Bone marrow (tissue), 2 donors: ENCODE results near the gene STXBP2.

ENCODE experiments used
- DNase-seq, 2 donors: peaks; one replicate each; lab custom pipeline; 2025; lab: John Stamatoyannopoulos, UW

The STXBP2 gene

DNA sequence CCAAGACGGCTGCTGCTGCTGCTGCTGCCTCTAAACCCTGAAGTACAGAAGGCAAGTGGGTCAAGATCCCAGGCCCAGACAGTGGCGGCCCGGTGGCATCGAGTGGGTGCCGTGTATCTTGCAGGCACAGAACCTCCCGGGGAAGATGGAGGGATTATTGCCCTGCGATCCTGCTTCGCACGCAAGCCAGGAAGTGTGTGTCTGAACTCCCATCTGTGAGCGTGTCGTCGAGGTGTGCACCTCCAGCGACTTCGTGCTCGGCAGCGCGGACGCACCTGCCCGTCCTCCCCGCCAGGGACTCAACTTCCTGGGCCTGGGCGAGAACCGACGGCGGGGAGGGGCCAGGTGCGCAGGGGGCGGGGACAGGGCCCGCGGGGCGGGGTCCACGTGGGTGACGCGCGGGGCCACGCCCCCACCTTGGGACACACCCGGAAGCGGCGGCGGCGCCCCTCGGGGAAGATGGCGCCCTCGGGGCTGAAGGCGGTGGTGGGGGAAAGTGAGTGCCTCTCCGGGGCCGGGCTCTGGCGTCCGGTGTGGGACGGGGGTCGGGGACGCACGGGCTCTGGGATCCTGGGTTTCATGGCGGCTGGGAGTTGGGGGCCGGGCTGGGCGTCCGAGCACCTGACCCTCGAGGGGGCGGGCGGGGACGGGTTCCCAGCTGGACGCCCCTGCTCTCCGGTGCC, at the start of gene STXBP2:
TSS of gene STXBP2 (plus strand) at position 420 of the 683 bp plus-strand sequence. CDS start at position 460, 40 bp downstream.
- peak in 1 of 2 donors; percentile 67 for DNase-seq

DNA sequence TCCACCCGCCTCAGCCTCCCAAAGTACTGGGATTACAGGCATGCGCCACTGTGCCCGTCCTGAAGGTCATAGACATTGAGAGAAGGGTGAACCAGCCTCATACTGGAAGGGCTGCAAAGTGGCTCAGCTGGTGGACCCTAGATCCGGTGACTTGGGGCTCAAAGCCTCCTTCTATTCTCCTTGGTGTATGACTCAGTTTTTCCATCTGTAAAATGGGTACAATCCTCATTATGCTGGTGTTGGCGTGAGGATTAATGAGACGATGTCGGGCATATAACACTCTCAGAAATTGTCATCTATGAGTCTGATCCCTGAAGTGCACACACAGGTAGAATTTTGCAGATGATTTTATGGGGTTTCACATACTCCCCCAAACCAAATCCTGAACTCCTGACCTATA, 47.1 kb upstream of the STXBP2 start:
- DNase-seq = no peak

DNA sequence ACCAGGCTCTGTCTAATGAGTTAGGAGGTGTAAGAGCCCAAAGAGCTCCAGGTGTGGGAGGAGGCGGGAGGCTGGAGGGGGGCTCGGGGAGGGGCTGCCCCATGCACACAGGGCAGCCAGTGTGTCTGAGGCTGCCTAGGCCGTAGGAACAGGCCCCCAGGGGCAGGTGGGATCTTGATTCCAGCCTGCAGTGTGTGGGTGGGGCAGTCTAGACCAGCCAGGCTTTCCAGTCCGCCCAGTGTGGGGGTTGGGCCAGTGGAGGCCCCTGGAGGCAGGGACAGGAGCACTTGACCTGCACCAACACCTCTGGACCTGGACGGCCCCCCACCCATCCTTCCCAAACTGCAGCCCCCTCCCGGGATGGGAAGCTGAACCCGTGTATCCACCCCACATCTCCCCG, 46.7 kb upstream of the STXBP2 start:
- no peak for DNase-seq

GRCh38 chr19:7595466-7596133, 41.3 kb upstream of the STXBP2 start, which contains the start of gene CAMSAP3:
TSS of gene CAMSAP3 (plus strand) at chr19:7595863. CDS start at chr19:7596003, 140 bp downstream.
- DNase-seq = no peak

GRCh38 chr19:7596211-7596937, 40.5 kb upstream of the STXBP2 start:
- DNase-seq = no peak

DNA sequence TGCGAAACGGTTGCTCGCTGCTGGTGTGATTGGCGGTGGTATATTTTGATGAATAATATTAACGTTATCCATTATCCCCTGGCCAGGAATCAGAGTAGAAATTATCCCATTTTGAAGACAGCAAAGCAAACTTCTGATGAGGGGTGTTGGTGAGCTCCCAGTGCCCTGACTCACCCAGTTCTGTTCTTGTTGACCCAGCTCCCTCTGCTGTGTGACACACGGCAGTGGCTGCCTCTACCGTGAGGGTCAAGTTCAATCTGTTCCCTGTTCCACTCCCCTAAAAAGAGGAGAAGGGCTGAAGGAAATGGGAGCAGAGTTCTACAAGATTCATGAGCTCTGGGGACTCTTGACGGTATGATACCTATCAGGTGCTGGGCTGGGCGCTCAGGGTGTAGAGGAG, 39.2 kb upstream of the STXBP2 start:
- DNase-seq = no peak

DNA sequence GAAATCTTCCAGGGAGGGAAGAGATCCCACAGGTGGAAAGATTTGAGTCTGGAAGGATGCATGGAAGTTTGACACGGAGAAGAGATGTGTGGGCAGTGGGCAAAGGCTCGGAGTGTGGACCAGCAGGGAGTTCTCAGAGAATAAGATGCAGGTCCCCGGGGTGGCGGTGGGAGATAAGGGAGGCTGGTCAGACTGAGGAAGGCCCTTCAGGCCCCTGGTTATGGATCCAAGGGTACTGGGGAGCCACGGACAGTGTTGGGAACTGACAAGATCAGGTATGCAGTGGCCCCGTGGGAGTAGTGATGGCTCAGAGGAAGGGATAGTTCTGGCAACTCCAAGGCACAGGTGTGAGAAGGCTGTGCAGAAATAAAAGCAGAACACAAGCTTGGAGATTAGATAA, 38.7 kb upstream of the STXBP2 start:
- no peak for DNase-seq

DNA sequence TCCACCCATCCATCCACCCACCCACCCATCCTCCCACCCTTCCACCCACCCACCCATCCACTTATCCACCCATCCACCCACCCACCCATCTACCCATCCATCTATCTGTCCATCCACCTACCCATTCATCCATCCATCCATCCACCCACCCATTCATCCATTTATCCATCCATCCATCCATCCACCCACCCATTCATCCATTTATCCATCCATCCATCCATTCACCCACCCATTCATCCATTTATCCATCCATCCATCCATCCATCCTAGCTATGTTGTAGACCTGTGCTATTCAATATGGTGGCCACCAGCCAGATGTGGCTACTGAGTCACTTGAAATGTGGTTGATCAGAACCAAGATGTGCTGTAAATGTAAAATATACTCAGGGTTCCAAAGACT, 36.2 kb upstream of the STXBP2 start:
- no peak for DNase-seq

DNA sequence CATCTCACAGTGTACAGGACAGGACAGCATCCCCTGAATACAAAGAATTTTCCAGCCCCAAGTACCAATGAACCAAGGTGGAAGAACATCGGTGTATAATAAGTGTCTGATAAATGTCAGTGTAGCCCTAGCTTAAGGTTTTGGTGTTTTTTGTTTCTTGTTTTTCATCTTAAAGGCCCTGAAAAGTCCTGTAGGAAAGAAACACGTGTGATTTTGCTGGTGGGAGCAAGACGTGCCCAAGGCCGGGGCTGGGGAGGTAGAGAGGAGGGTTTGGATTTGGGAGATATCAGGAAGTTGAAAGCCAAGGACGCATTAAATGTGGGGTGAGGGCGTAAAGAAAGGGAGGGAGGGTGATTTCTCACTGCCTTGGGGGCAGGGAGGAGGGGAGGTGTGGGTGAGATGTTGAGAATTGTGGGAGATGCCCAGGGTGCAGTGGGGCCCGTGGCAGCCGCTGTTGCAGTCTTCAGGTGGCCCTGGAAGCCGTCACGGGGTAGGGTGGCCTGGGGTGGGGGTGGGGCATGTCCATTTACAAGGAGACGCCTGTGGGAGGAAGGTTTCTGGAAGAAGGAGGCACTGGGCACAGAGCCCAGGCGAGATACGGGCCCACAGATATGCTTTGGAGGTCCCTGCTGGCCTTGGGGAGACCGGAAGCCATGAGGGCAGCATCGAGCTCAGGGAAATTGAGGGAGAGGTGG, 34.5 kb upstream of the STXBP2 start:
- DNase-seq = no peak

GRCh38 chr19:7602935-7603497, 33.9 kb upstream of the STXBP2 start:
- no peak for DNase-seq

GRCh38 chr19:7603919-7604318, 33.0 kb upstream of the STXBP2 start:
- DNase-seq = no peak

DNA sequence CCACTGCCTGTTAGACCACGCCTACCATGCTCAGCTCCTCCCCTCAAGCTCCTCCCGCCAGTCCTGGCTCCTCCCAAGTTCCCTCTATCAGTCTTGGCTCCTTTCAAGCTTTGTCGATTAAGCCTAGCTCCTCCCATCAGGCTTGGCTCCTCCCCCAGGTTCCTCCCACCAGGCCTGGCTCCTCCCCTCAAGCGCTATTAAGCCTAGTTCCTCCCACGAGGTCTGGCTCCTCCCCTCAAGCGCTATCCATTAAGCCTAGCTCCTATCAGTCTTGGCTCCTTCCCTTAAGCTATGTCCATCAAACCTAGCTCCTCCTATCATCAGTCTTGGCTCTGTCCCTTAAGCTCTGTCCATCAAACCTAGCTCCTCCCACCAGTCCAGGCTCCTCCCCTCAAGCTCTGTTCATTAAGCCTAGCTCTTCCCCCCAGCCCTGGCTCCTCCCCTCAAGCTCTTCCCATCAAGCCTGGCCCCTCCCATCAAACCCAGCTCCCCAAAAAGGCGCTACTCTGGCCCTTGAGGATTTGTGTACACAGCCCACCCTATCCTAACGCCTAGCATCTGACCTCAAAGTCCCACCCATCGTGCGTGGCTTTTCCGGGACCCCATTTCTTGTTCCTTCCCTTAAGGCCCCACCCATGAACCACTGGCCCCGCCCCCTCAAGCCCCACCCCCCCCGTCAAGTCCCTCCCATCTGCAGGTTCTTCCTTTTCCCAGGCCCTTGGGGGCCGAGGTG, 31.3 kb upstream of the STXBP2 start:
- DNase-seq = peak in 1 of 2 donors; percentile 18

- no peak for DNase-seq
Measured at GRCh38 chr19:7606289-7606688, 30.6 kb upstream of the STXBP2 start.

DNA sequence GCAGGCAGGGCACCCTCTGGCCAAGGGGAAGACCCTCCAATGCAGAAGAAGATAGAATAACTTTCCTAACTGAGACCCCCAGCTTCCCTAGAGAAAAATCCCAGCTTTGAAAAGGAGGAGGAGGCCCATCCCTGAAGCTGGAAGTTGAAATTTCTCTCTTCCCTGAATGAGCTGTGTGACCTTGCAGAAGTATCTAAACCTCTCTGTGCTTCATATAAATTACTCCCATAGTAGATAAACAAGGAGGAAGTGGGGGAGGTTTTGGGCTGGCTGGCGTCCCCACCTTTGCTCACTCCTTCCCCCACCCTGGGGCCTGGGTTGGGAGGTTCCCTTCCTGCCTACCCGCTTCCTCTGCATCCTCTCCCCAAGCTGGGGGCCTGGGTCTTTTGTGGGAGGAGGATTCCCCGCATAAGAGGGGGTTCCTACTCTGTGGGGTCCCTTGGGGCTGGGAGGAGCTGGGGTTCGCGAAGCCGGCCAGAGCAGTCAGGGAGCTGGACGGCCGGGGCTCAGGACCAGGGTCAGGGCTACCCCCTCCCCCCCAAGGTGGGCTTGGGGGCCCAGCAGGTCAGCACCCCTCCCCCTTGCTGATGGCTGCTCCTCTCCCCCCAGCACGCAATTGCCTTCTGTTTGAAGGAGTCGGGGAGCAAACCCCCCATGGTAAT, 29.6 kb upstream of the STXBP2 start:
- DNase-seq = no peak

- DNase-seq = no peak
Measured at GRCh38 chr19:7607874-7608560, 28.9 kb upstream of the STXBP2 start.

DNA sequence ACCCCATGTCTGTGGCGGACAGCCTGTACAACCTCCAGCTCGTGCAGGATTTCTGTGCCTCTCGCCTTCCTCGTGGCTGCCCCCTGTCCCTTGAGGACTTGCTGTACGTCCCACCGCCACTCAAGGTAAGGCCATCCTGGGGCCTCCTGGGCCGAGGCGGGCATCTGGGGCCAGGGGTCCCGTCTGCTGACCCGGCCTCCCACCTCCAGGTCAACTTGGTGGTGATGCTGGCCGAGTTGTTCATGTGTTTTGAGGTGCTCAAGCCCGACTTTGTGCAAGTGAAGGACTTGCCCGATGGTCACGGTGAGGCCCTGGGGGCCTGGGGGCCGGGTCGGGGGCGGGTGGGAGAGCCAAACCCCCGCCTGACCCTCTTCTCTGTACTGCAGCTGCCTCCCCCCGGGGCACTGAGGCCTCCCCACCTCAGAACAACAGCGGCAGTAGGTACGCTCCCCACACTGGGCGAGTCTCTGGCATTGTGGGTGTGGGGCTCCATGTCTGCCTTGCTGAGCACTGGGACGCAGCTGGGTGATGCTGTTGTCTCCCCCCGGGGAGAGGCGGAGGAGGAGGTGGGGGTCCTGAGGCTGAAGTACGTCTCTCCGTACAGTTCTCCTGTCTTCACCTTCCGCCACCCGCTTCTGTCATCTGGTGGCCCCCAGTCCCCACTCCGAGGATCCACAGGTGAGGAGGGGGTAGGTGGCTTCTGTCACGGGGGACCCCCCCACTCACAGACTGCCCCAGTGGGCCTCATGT, 26.2 kb upstream of the STXBP2 start:
- no peak for DNase-seq

DNA sequence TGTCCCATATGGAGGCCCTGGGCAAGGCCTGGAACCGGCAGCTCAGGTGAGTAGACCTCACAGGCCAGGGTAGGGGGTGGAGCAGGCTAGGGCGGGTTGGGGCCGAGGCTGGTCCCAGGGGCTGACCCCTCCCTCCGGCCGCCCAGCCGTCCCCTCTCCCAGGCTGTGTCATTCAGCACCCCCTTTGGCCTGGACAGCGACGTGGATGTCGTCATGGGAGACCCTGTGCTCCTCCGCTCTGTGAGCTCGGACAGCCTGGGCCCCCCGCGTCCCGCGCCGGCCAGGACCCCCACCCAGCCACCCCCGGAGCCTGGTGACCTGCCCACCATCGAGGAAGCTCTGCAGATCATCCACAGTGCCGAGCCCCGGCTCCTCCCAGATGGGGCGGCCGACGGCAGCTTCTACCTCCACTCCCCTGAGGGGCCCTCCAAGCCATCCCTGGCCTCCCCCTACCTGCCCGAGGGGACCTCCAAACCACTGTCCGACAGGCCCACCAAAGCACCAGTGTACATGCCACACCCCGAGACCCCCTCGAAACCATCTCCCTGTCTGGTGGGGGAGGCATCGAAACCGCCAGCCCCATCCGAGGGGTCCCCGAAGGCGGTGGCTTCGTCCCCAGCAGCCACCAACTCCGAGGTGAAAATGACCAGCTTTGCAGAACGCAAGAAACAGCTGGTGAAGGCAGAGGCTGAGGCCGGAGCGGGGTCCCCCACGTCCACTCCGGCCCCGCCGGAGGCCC, 25.2 kb upstream of the STXBP2 start:
- no peak for DNase-seq
